Myocyte (in vitro differentiated cells): ENCODE results near the gene MAST4. TPM values are rescaled to one million over a fixed set of nuclear protein-coding genes. Genes with fewer than 3 reads are reported as not detected.

Experiments
- DNase-seq: peaks from one replicate; pipeline ENCODE4 v3.0.0-alpha.2; 2012; ENCODE audit warnings: low read depth
- total RNA-seq: library from RNA; depleted of rRNA; stranded (reverse); fragments of >200 nt; gene quantifications from 2 replicates; pipeline ENCODE4 v1.2.3, GENCODE V29; 2014

MAST4 gene
- total RNA-seq, 1 donor from 2014 or later = 7.6 TPM

DNA sequence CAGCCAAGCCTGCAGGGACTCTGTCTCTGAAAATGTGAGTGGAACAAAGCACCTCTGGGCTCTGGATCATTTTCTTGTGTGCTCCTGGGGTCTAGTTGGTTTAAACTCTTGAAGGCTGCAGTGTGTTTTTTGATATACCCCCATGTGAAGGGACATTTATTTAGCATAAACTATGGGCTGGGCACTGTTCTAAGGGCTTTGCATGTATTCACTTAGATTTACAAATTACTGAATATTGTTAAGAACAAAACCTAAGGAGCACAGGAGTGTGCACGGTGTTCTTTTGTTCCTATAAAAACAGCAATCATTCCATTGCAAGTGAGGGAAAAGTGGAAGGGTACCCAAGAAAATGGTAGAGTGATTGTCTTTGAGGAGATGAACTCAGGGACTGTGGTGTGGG lies 620.4 kb downstream of the MAST4 start:
- no peak for DNase-seq
